ENCODE data around the gene HRK. TPM values are rescaled to one million over a fixed set of nuclear protein-coding genes. Genes with fewer than 3 reads are reported as not detected.
A peak's percentile ranks its signal among the peaks of the same experiment; 100 is the strongest.

HRK gene
- total RNA-seq, 1 experiment from 2014 or later: 3.5 TPM

- DNase-seq (ENCODE audit: low spot score): peak; percentile 50
- peaks cover 6% of the 10 kb centered on the region for H3K9me3 Mint-ChIP-seq
- ChIA-PET POLR2A (interaction anchor here (0.6 to 1.1 kb wide), 2 partner anchors 9 to 50 kb away, joined by 3 to 4 read pairs; no protein-coding TSS in a partner anchor), CTCF (interaction anchor here (0.6 to 5.5 kb wide), 5 partner anchors 13 to 275 kb away, joined by 3 to 57 read pairs (median 3); no protein-coding TSS in a partner anchor)
- peak; percentile 21 for ATAC-seq
- H3K27ac Mint-ChIP-seq: no peak overlapping the region
- peak overlapping the region; percentile 64 for H3K4me3 Mint-ChIP-seq
- peaks cover 59% of the 10 kb centered on the region for H3K27me3 Mint-ChIP-seq (ENCODE audit: low read depth)
- H3K36me3 Mint-ChIP-seq: peaks cover 5% of the 10 kb centered on the region; the same call in 1 of the 2 replicates
- H3K4me1 Mint-ChIP-seq: peaks cover 29% of the 10 kb centered on the region
- TF ChIP-seq ZNF423 (CRISPR knock-in tag; IDR thresholded peaks at IDR 0.05): 0 out of 2 replicates have a peak, but pooled peaks have one; percentile 38
- TF ChIP-seq MAX (CRISPR knock-in tag; IDR thresholded peaks at IDR 0.05): 0 out of 2 replicates have a peak, but pooled peaks have one; percentile 21
- TF ChIP-seq ZSCAN18 (CRISPR knock-in tag; IDR thresholded peaks at IDR 0.05): no peak
- no peak for TF ChIP-seq ZNF263 (CRISPR knock-in tag; IDR thresholded peaks at IDR 0.05; ENCODE audit: low read depth)
Observed at GRCh38 chr12:116876151-116876869, 4.9 kb downstream of the HRK start.

GRCh38 chr12:116874324-116874995 lies 6.8 kb downstream of the HRK start:
- no peak overlapping the region for H3K4me3 Mint-ChIP-seq
- POLR2A ChIA-PET: no interaction called here
- CTCF ChIA-PET: interaction anchor here (1.0 to 5.5 kb wide), 3 partner anchors 11 to 171 kb away, joined by 3 to 57 read pairs (median 4); no protein-coding TSS in a partner anchor
- DNase-seq (ENCODE audit: low spot score): no peak
- peaks cover 5% of the 10 kb centered on the region; the same call in 1 of the 2 replicates for H3K36me3 Mint-ChIP-seq
- H3K27ac Mint-ChIP-seq: no peak overlapping the region
- TF ChIP-seq ZNF423 (CRISPR knock-in tag; IDR thresholded peaks at IDR 0.05) (no peak), NR3C1 (CRISPR knock-in tag; conservative IDR thresholded peaks at IDR 0.05; ENCODE audit: low read depth) (no peak), OVOL2 (CRISPR knock-in tag; IDR thresholded peaks at IDR 0.05; ENCODE audit: borderline replicate concordance) (no peak), ZNF219 (CRISPR knock-in tag; IDR thresholded peaks at IDR 0.05; ENCODE audit: borderline replicate concordance) (no peak), ZNF138 (CRISPR knock-in tag; conservative IDR thresholded peaks at IDR 0.05) (no peak)
- H3K27me3 Mint-ChIP-seq (ENCODE audit: low read depth): peaks cover 45% of the 10 kb centered on the region
- peaks cover 6% of the 10 kb centered on the region for H3K9me3 Mint-ChIP-seq
- ATAC-seq: no peak
- peaks cover 19% of the 10 kb centered on the region for H3K4me1 Mint-ChIP-seq

- no peak for DNase-seq (ENCODE audit: low spot score)
- CTCF ChIA-PET: interaction anchor here (0.7 to 1.4 kb wide), 2 partner anchors 11 to 12 kb away, joined by 3 to 4 read pairs; no protein-coding TSS in a partner anchor
Observed at GRCh38 chr12:116870306-116870705, 10.9 kb downstream of the HRK start.

More at GRCh38 chr12:116870306-116870705, 10.9 kb downstream of the HRK start:
- POLR2A ChIA-PET: no interaction called here
- Mint-ChIP-seq H3K4me3 (no peak overlapping the region), H3K27me3 (ENCODE audit: low read depth) (peaks cover 3% of the 10 kb centered on the region; the same call in 1 of the 2 replicates), H3K9me3 (peaks cover 6% of the 10 kb centered on the region), H3K27ac (no peak overlapping the region), H3K36me3 (peaks cover 5% of the 10 kb centered on the region; the same call in 1 of the 2 replicates), H3K4me1 (no peaks in the 10 kb centered on the region)
- no peak for ATAC-seq
- no peak for TF ChIP-seq CDX4 (CRISPR knock-in tag; IDR thresholded peaks at IDR 0.05; ENCODE audit: borderline replicate concordance)
- no peak for TF ChIP-seq ZNF281 (CRISPR knock-in tag; IDR thresholded peaks at IDR 0.05)
- TF ChIP-seq ZNF121 (CRISPR knock-in tag; IDR thresholded peaks at IDR 0.05): peak; percentile 59; the same call in 1 of the 2 replicates
